Daoy (cell line): ENCODE measurements around the gene DYTN. TPM values are rescaled to one million over a fixed set of nuclear protein-coding genes. Genes with fewer than 3 reads are reported as not detected.

Experiments
- DNase-seq: peaks from one replicate; pipeline ENCODE4 v3.0.0-alpha.2; 2015; ENCODE audit warnings: low read depth
- total RNA-seq: library from RNA; depleted of rRNA; stranded (reverse); fragments of >200 nt; shearing (Covaris generic); gene quantifications from 2 replicates; pipeline ENCODE4 v1.2.3, GENCODE V29; 2014

The DYTN gene
- total RNA-seq, 1 experiment from 2014 or later: not detected

DNA sequence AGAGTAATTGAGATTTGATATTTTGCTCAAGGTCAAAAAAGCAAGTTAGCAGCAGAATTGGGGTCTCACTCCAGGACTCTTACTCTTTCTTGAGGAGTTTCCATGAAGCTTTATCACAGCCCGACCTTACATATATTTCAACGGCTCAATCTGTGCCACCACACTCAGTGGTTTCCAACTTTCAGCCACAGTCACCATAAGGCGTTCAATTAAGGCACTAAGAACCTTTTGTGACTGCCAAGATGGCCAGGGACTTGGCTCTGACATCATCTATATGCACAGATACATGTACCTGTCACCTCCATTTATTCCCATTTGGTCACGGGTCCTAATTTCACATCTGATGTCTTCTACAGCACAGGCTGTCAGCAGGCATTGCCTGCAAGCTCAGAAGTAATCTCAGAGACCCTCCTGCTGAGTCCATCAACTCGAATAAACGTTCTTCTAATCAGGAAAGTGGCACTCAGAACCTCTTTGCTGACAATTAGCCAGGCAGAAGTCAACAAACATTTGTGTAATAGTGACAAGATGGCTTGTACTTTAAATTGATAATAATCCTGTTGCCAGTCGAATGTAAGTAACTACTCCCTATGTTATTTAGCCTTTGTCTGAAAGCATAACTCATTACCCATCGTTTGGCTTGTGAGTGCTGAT, 16.1 kb downstream of the DYTN start:
- no peak for DNase-seq

DNA sequence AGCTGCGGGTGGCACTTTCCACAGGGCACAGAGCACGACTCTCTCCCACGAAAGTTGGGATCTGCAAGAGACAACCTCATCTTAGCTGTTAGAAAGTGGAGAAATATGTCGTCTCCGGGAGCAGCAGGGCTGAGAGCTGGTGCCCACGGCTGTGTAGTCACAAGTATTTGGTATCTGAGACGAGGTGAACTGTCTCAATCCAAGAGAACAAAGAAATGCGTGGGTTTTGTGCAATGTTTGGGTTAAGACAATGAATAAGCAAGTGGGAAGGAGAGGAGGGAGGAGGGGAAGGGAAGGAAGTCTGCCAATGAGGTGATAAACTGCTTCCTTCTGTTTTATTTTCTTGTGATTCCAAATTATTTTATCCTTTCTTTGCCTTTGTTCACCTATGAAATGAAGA, 18.0 kb downstream of the DYTN start:
- no peak for DNase-seq

DNA sequence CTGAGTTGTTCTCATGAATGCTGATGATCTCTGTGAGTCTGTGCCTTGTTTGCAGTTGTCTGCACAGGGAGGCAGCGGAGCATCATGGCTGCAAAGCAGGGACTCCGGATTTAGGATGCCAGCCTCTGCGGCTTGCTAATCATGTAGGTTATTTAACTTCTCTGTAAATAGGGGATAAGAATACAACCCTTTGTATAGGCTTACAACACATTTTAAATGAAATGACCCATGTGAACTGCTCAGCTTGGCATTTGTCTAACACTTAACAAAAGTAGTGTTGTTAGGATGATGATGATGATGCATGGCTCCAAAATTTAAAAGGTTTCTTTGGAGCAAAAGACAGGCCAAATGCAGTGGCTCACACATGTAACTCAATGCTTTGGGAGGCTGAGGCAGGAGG, 19.4 kb downstream of the DYTN start:
- DNase-seq: no peak

DNA sequence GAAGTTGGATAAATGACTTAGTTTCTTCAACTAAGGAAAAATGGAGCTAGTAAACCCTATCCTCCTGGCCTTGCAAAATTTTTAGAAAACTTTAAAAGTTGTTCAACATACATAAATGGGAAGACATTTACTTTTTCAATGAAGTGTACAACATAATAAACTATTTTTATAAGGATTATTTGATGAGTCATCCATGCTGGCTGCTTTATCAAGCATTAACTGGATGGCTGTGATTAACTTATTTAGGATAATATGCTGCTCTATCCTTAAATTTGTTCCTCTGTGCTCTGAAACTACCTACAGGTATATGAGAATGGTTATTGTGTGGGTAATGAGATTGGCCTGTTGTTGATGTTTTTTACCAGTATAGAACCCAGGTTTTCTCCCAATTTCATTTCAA, 21.3 kb downstream of the DYTN start:
- no peak for DNase-seq

DNA sequence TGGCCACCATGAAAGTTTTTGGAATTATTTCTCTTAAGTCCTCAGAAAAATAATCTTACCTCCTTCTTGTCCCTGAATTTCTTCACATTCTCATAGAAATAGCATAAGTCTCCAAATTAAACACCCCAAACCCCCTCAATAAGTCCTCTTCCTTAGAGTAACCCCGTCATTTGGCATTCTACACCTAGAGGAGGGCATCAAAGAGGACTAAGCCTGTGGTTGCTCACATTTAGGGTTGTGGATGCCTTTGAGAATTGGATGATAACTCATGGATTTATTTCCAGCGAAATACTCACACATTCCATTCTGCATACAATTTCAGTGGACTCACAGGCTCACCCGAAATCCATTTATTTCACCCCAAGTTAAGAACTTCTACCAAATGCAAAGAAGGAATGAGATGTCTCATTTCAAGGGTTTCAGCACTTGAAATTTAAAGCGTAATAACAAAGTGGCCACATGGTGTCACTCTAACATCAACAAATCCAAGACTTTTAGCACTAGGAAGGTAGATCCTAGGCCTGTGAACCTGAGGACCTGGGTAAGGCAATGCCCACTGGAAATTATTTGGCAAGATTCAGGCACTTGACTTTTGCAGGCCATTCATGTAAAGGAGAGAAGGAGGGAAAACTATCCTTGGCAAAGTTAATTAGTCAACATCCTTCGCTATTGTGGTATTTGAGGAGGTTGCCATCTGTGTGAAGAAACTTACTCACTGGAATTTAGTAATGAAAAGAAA, 24.6 kb downstream of the DYTN start:
- peak; percentile 46 for DNase-seq

DNA sequence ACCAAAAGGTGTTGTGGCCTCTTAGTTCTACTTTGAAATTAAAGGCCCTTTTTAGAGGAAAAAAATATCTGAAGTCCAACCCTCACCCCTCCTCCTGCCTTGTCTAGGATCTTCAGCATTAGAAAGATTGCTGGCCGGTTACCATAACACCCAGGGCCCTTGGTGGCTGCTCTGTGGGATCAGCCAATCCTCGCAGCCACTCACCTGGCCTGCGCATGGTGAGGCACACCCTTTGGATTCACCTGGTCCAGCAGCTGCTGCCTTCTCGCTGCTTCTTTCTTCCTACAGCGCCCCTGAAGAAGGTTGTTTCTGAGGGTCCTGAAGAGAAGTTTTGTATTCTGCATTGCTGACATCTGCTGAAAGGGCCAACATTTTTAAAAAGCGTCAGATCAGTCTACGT, 25.2 kb downstream of the DYTN start:
- no peak for DNase-seq

DNA sequence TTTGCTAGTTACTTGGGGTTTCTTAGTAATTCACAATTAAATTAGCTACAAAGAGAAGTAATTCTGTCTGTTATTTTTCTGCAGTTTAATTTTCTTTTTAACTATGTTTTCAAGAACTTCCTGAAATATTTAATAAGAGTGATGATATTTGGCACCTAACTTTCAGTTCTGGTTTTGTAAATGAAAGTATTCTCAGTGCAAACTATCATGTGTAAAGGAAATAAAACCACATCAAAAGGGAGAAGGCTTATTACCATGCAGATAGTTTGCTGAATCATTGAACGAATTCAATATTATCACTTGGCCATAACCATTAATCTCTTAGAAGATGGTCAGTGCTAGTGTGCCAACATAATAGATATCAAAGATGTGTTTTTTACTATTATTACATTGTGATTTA, 29.2 kb downstream of the DYTN start:
- no peak for DNase-seq

DNA sequence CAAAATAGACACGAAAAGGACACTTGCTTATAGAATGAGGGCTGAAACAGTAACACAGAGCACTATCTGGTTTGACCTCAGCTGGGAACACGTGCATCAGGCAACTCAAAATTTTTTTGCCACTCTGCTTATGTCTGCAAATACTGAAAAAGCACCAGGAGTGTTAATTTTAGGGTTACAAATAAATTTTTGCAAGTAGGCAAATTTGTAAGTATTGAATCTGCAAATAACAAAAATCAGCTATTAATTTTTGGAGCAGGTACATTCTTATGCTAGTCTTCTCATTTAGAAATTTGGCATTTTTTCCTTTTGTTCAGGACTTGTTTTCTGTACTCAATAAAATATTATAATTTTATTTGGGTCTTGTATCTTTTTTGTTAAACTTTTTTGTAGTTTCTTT, 29.7 kb downstream of the DYTN start:
- DNase-seq: no peak

DNA sequence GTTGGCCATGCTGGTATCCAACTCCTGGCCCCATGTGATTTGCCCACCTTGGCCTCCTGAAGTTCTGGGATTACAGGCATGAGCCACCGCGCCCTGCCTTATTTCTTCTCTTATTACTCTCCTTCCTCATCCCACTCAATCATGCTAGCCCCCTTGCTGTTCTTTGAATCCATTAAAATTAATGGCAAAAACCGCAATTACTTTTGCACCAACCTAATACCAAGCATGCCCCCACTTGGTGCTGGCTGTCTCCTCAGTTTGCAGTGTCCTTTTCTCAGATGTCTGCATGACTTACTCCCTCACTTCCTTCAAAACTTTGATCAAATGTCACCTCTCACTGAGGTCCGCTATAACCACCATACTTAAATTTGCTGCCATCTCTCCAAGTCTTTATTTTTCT, 34.6 kb downstream of the DYTN start:
- DNase-seq: no peak

DNA sequence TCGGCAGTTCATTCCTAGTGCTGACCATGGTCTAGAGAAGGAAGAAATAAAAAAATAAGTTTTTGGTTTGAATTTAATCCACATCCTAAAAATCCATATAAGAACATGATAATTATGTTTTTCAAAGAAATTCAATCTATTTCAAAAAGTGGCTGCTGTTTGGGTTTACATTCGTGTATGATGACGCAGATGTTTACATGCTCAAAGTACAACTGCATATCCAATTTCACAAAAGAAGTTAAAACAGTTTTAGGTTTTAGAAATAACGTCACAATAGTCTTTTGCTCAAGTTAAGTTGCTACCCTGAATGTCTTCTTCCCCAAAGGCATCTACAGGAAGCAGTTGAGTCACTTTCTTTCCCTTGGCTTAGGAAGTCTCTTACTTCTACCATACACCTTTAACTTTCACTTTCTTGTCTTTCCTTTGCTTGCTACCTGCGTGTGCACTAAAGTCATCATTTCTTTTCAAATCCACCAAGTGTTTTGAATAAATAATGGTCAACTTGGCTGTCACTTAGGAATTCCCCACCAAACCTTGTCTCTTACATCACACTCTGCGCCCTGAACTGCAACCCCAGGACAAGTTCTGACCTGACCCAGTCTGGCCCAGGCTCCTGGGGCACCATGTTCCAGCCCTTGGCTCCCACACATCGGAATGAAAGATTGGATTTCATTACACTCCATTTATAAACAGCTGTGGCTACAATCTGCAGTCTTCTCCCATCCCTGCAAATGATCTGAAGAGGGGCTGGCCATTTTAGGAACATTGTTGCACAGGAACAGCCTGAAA, 47.5 kb downstream of the DYTN start:
- no peak for DNase-seq

DNA sequence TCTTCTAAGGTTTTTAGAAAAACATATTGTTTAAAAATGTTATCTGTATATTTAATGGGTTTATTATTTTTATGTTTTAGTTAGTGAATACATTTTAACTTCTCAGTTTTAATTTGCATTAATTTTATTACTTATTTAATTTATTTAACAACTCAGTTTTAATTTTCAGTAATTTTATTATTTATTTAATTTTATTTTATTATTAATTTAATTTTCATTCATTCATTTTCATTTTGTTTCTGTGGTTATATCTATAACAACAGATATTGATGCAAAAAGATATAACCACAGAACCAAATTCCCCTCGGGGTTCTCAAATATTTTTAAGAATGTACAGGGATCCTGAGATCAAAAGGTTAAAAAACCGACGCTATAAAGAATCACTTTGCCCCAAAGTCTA, 52.9 kb downstream of the DYTN start:
- DNase-seq: no peak

DNA sequence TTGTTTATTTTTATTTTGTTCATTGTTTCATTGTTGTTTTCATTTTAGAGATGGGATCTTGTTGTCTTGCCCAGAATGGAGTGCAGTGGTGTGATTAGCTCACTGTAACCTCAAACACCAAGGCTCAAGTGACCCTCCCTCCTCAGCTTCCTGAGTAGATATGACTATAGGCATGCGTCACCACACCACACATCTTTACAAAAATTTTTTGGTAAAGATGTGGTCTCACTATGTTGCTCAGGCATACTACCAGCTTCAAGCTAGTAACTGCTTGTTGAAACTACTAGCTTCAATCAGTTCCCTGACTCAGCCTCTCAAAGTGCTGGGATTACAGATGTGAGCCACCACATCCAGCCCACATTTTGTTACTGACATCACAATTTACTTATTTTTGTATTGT, 61.1 kb downstream of the DYTN start:
- peak; percentile 69 for DNase-seq

DNA sequence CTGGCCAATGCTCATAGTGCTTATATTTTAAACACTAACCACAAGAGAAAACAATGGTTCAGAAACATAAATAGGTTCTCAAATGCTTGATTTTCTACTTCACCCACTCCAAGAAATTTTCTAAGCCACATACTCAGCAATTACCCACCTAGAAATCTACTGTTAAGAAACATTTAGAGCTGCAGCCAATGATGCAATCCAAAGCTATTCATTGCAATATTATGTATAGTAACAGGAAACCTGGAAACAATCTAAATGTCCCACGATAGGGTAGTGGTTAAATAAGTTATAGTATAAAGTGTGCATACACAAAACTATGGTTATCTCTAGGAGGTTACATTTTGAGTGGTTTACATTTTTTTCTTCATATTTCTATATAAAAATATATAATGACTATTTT, 70.2 kb downstream of the DYTN start:
- no peak for DNase-seq

DNA sequence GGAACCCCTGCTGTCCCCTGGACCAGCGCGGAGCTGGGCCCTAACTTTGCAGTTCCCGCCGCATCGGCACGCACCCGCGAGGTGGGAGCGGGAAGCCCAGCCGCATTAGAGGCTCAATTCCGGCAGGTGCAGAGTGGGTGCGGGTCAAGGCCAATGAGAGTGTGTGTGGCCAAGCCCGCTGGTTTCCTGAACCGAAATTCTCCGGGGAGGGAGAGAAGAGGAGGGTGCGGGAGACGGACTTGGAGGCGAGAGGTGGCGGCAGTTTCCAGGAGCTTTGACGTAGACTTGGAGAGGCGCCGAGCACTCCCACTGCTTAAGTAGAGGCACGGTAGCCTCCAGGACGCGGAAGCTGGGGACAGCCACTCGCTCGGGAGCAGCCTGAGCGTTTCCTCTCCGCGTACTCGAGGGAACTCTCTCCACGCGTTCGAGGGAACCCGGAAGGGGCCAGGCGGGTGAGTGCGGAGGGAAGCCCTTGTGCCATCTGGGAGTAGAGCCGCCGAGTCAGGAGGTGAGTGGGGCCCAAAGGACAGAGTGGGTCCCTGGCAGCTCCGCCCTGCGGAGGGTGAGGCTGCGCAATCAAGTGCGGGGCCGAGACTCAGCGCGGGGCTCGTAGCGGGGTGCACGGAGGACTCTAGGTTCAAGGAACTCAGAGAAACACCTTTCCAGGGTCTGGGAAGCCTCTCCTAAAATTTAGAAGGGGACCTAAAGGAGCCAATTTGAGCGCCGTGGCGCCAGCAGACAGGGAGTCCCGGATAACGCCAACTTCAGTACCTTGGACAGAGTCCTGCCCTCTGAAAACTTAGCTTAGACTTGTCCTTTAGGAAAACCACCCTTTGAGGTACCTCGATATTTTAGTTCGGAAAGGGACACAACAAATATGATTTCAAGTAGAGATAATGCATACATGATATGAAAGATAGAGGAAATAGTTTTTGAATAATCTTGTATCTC, 75.8 kb downstream of the DYTN start, which contains the start of gene FAM237A:
TSS of gene FAM237A (plus strand) at position 413 of the 951 bp plus-strand sequence. CDS start 1,750 bp downstream, outside the sequence.
- peak; percentile 45 for DNase-seq

DNA sequence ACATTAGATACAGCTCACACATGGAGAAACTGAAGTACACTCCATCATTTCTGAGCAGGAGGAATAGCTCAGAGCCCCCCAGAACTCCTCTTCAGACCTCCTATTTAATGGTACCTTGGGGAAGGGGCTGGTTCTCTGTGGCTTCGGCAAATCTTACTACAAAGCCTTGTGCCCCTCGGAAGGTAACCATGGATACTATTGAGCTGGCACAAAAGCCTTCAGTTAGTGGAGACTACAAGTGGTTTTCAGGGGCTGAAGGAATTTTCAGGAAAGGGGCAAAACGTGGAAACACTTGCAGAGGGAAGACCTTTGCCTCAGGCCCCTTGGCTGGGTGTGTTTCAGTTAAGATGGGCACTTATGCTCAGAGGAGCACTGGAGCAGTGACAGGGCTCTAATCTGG, 77.0 kb downstream of the DYTN start:
- DNase-seq: no peak

DNA sequence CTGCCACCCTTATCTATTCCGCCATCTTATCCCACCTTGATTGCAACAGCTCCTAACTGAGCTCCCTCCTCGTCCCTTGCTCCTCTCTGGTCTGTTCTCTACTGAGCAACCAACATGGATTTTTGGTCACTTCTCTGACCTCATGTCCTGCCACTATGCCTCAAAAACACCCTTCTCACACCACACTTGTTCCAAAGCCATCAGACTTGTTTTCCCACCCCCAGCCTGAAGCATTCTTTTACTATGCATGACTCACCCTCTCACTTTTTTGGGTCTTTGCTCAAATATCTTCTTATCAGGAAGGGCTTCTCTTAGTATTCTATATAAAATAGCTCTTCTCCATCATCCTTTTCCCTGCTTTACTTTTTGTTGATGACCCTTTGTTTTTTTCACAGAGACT, 78.6 kb downstream of the DYTN start:
- DNase-seq: no peak

DNA sequence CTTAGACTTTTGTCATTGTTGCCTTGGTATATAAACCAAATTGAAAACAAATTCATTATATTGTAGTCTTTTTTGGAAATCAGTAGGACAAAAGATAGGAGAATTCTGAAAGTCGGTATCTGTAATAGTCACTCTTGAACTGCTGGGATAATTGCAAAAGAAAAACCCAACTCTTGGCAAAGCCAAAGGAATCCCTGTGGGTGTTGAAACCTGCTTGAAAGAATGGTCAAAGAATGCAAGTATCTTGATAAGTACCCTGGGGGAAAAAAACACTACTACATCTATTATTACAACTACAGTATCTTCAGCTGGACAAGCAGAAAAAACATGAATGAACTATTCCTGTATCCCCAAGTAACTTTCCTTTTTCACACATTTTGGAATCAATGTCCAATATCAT, 83.2 kb downstream of the DYTN start:
- no peak for DNase-seq

DNA sequence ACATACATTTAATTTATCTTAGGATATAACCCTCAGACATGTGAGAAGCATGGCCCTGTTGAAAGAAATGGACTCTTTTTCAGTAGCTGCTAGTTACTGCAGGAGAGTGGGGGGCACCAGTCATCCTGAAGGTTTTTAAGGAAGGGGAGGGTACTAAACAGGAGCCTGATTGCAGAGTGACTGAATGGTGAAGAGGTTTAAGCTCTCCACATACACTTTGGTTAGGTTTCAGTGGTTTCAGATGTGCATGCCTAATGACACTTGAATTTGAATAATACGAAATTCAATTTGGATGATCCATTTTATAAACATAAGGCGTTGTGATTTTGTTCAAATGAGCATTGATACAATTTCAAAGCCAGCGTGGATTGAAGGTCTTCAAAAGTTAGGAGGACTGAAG, 86.9 kb downstream of the DYTN start:
- no peak for DNase-seq

DNA sequence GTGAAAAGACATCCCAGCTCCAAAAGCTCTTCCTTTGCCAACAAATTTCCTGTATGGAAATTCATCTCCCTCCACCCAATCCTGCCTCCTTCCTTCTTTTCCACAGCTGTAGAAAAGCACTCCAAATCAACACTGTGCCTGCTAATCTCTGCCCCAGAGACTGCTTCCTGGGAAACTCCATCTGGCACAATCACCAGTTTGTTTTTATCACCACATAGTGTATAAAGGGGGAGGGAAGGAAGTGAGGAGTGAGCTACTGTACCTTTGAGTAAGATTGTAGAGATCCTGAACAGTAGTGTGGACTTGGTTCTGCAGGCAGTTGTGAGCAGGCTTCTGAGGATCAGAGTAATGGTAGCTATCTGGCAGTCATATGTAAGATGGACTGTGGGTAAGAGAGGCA, 90.6 kb downstream of the DYTN start:
- DNase-seq: no peak

DNA sequence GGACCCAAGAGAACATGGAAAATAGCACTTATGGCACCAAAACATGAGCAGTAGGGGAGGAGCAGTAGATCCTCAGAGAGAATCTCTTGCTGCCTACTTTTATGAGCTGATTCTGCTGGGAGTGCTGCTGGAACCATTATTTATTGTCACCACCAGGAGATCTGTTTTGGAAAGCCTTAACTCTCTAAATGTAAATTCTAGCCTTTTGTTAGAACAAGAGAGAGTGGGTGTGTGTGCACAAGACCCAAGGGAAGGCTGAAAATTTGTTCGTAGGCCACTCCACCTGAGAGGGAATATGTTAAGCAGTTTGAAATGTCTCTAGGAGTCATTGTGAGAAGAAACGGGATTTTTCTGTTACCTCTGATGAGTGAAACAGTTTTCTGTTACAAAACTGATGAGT, 92.1 kb downstream of the DYTN start:
- DNase-seq: no peak

DNA sequence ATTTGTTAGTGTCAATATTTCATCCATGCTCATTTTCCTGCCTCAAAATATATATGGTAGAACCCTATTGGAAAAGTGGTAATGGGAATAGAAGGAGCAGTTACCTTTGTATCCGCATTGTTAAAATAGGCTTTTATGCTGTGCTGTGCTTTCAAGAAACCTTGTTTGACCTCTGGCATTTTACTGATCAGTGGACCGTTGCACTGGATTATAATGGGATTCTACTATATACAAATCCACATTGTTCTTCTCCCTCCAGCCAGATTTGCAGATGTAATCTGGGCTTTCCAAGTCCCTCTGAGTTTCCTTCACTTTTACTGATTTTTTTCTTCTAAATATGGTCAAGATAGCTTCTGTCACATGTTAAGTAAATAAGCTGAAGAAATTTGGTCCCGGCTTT, 99.2 kb downstream of the DYTN start:
- DNase-seq: no peak

DNA sequence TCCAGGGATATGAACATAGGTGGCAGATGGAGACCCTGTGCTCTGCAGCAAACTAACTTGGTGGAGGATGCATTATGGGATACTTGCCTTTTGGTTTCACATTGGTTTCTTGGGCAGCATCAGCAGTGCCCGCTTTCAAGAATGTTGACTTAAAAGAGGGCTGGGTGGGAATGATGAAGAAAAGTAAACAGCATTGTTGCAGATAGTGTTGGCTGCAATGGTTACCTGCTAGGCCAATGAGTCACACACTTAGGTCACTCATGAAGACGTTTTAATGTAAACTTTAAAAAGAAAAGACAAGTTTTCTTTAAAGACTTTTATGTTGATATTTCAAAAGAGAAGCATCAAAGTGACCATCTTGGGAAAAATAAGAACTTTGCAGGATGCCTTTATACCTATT, 102.0 kb downstream of the DYTN start:
- peak; percentile 25 for DNase-seq
